ENCODE data around the gene TSN. TPM values are rescaled to one million over a fixed set of nuclear protein-coding genes. Genes with fewer than 3 reads are reported as not detected.

TSN gene
- total RNA-seq, 1 donor from 2014 or later = 68.2 TPM

DNA sequence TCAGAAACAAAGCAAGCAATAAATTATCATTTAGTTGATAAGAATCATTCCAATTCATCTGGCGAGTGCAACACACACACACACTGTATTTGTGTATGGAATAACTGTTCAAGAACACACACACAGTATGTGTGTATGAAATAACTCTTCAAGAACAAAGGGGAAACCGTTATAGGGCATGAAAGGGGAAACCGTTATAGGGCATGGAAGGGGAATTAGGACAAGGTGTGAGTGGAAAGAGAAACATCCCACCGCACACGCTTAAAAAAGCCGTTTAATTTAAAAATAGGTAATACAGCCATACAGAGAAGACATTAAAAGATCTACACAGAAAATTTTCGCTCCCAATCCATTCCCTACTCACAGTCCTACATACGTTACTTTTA, 607 bp upstream of the TSN start:
- Mint-ChIP-seq H3K27ac (ENCODE audit: unreplicated experiment) (peak overlapping the region; percentile 23), H3K4me1 (ENCODE audit: low read depth, unreplicated experiment) (peaks cover 11% of the 10 kb centered on the region), H3K27me3 (ENCODE audit: low read depth, unreplicated experiment) (no peaks in the 10 kb centered on the region), H3K4me3 (ENCODE audit: unreplicated experiment) (peak overlapping the region; percentile 98), H3K36me3 (ENCODE audit: low read depth, unreplicated experiment) (no peaks in the 10 kb centered on the region), H3K9me3 (ENCODE audit: unreplicated experiment) (no peaks in the 10 kb centered on the region)
- H3K79me2 ChIP-seq (ENCODE audit: insufficient read depth, low read length) = peaks cover 44% of the 10 kb centered on the region
- H4K20me1 ChIP-seq (ENCODE audit: insufficient read depth, low read length) = no peaks in the 10 kb centered on the region
- DNase-seq (ENCODE audit: low read depth) = no peak
- H3K4me3 ChIP-seq (ENCODE audit: insufficient read depth, low read depth, low read length) = peak overlapping the region; percentile 94
- peaks cover 4% of the 10 kb centered on the region for H3K36me3 ChIP-seq (ENCODE audit: insufficient read depth, low read length)
- H2AFZ ChIP-seq (ENCODE audit: low read depth, low read length) = peak overlapping the region; percentile 91
- no peak for FAIRE-seq
- no peaks in the 10 kb centered on the region for H3K4me1 ChIP-seq (ENCODE audit: insufficient read depth, low read length)
- no peaks in the 10 kb centered on the region for H3K27me3 ChIP-seq (ENCODE audit: insufficient read depth, low read length)
- peak overlapping the region; percentile 91 for H3K9ac ChIP-seq (ENCODE audit: low read length)
- TF ChIP-seq, protein P1, sequence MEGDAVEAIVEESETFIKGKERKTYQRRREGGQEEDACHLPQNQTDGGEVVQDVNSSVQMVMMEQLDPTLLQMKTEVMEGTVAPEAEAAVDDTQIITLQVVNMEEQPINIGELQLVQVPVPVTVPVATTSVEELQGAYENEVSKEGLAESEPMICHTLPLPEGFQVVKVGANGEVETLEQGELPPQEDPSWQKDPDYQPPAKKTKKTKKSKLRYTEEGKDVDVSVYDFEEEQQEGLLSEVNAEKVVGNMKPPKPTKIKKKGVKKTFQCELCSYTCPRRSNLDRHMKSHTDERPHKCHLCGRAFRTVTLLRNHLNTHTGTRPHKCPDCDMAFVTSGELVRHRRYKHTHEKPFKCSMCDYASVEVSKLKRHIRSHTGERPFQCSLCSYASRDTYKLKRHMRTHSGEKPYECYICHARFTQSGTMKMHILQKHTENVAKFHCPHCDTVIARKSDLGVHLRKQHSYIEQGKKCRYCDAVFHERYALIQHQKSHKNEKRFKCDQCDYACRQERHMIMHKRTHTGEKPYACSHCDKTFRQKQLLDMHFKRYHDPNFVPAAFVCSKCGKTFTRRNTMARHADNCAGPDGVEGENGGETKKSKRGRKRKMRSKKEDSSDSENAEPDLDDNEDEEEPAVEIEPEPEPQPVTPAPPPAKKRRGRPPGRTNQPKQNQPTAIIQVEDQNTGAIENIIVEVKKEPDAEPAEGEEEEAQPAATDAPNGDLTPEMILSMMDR (IDR thresholded peaks at IDR 0.05; ENCODE audit: insufficient read depth, low read depth, low read length) = no peak
- no peak for TF ChIP-seq EZH2 (IDR thresholded peaks at IDR 0.05; ENCODE audit: insufficient read depth, low read length)
- no peaks in the 10 kb centered on the region for H3K9me3 ChIP-seq (ENCODE audit: insufficient read depth, low read depth, low read length)
- H3K4me2 ChIP-seq (ENCODE audit: low read length) = peak overlapping the region; percentile 99
- H3K27ac ChIP-seq (ENCODE audit: low read depth, low read length) = no peak overlapping the region

DNA sequence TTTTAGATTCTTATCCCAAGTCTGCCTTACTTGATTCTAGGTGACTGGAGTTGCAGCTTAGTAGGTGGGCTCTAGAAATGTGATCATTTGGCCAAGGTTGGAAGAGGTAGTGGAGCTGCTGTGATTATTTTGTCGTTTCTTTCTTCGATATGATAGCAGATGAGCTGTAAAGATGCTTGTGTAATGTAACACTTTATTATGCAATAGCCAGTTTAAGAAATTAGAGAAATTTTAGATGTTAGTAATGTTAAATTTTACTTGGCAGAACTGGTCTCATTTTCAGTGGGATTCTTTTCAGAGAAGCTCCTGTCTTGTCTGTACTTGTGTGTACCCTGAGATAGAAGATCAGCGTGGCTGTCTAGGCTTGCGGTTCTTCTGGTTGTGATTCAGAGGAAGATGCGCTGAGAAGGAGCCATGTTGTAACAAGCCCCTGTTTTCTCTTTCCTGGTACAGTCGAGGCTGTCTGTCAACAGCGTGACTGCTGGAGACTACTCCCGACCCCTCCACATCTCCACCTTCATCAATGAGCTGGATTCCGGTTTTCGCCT, 9.3 kb downstream of the TSN start:
- peaks cover 11% of the 10 kb centered on the region for H3K36me3 Mint-ChIP-seq (ENCODE audit: low read depth, unreplicated experiment)
- H3K27ac Mint-ChIP-seq (ENCODE audit: unreplicated experiment) = no peak overlapping the region

DNA sequence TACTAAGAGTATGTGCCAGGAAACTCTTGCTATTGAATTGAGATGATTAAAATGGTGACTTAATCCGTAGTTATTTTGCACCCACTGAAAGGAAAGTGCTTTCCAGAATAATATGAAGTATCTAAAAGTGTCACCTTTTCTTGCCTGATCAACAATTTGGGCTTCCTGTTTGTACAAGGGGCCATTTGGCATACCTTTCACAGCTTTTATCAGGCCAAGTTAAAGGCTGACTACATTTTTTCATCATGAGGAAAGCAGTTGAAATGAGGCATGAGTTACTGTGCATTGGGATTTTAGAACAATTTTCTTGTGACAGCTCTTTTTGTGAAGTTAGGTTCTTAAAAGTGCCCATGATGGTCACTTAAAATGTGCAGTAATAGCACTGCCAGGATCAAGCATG, 11.2 kb downstream of the TSN start:
- Histone ChIP-seq H3K4me2 (ENCODE audit: low read length) (no peak overlapping the region), H3K27me3 (ENCODE audit: insufficient read depth, low read length) (no peaks in the 10 kb centered on the region), H2AFZ (ENCODE audit: low read depth, low read length) (no peak overlapping the region), H3K9ac (ENCODE audit: low read length) (no peak overlapping the region), H3K79me2 (ENCODE audit: insufficient read depth, low read length) (no peaks in the 10 kb centered on the region), H3K4me1 (ENCODE audit: insufficient read depth, low read length) (no peaks in the 10 kb centered on the region), H3K9me3 (ENCODE audit: insufficient read depth, low read depth, low read length) (no peaks in the 10 kb centered on the region), H3K36me3 (ENCODE audit: insufficient read depth, low read length) (peaks cover 43% of the 10 kb centered on the region), H3K27ac (ENCODE audit: low read depth, low read length) (no peak overlapping the region), H3K4me3 (ENCODE audit: insufficient read depth, low read depth, low read length) (no peak overlapping the region), H4K20me1 (ENCODE audit: insufficient read depth, low read length) (no peaks in the 10 kb centered on the region)
- peaks cover 11% of the 10 kb centered on the region for H3K36me3 Mint-ChIP-seq (ENCODE audit: low read depth, unreplicated experiment)
- DNase-seq (ENCODE audit: low read depth) (no peak), FAIRE-seq (no peak)
- H3K4me1 Mint-ChIP-seq (ENCODE audit: low read depth, unreplicated experiment) = peaks cover 4% of the 10 kb centered on the region
- H3K9me3 Mint-ChIP-seq (ENCODE audit: unreplicated experiment) = no peaks in the 10 kb centered on the region
- no peaks in the 10 kb centered on the region for H3K27me3 Mint-ChIP-seq (ENCODE audit: low read depth, unreplicated experiment)
- H3K4me3 Mint-ChIP-seq (ENCODE audit: unreplicated experiment) = no peak overlapping the region
- no peak overlapping the region for H3K27ac Mint-ChIP-seq (ENCODE audit: unreplicated experiment)
- no peak for TF ChIP-seq EZH2 (IDR thresholded peaks at IDR 0.05; ENCODE audit: insufficient read depth, low read length)
- TF ChIP-seq, protein P1 (IDR thresholded peaks at IDR 0.05; ENCODE audit: insufficient read depth, low read depth, low read length) = no peak

More for the DNA sequence above, 9.3 kb downstream of the TSN start:
- TF ChIP-seq, protein P1 (IDR thresholded peaks at IDR 0.05; ENCODE audit: insufficient read depth, low read depth, low read length) = no peak
- TF ChIP-seq EZH2 (IDR thresholded peaks at IDR 0.05; ENCODE audit: insufficient read depth, low read length) = no peak
- Histone ChIP-seq H3K79me2 (ENCODE audit: insufficient read depth, low read length) (peaks cover 7% of the 10 kb centered on the region), H2AFZ (ENCODE audit: low read depth, low read length) (no peak overlapping the region), H3K27ac (ENCODE audit: low read depth, low read length) (no peak overlapping the region), H3K36me3 (ENCODE audit: insufficient read depth, low read length) (peaks cover 56% of the 10 kb centered on the region), H3K4me1 (ENCODE audit: insufficient read depth, low read length) (no peaks in the 10 kb centered on the region), H3K4me3 (ENCODE audit: insufficient read depth, low read depth, low read length) (no peak overlapping the region), H4K20me1 (ENCODE audit: insufficient read depth, low read length) (no peaks in the 10 kb centered on the region), H3K9me3 (ENCODE audit: insufficient read depth, low read depth, low read length) (no peaks in the 10 kb centered on the region), H3K9ac (ENCODE audit: low read length) (no peak overlapping the region), H3K27me3 (ENCODE audit: insufficient read depth, low read length) (no peaks in the 10 kb centered on the region), H3K4me2 (ENCODE audit: low read length) (no peak overlapping the region)
- FAIRE-seq (no peak), DNase-seq (ENCODE audit: low read depth) (no peak)
- no peaks in the 10 kb centered on the region for H3K27me3 Mint-ChIP-seq (ENCODE audit: low read depth, unreplicated experiment)
- no peaks in the 10 kb centered on the region for H3K9me3 Mint-ChIP-seq (ENCODE audit: unreplicated experiment)
- peaks cover 4% of the 10 kb centered on the region for H3K4me1 Mint-ChIP-seq (ENCODE audit: low read depth, unreplicated experiment)
- H3K4me3 Mint-ChIP-seq (ENCODE audit: unreplicated experiment) = no peak overlapping the region

Measured in astrocyte (in vitro differentiated cells and primary cell).